ENCODE measurements around the gene CALHM6. TPM values are rescaled to one million over a fixed set of nuclear protein-coding genes. Genes with fewer than 3 reads are reported as not detected.

Gene CALHM6
- total and polyA plus RNA-seq, 2 of the 13 experiments (the other 11 are each of a cell fraction or from before 2014, with no cell fraction given): not detected

GRCh38 chr6:116422238-116422637 is 38.9 kb upstream of the CALHM6 start (continued):
- no peak for TF ChIP-seq PRDM10 (CRISPR knock-in tag; IDR thresholded peaks at IDR 0.05; ENCODE audit: low read depth)
- TF ChIP-seq HNRNPL (IDR thresholded peaks at IDR 0.05; ENCODE audit: low read depth, low read length): no peak
- TF ChIP-seq NFYC (CRISPR knock-in tag; IDR thresholded peaks at IDR 0.05): no peak
- no peak for TF ChIP-seq ARNTL (CRISPR knock-in tag; IDR thresholded peaks at IDR 0.05)

- no TSS peak for BruUV-seq (replicated peaks)
- in situ Hi-C loops (cut with HindIII; ENCODE audit: extremely low pct_ligation_motif_present, low pct_unique_long_range_greater_than_20kb) (no loop called here), intact Hi-C loops (cut with micrococcal nuclease; ENCODE audit: unreplicated experiment) (no loop called here)
- 72% methylated on average over 1 of the region's 1 CpG for WGBS (ENCODE audit: low lambda C conversion rate)
- ATAC-seq: no peak
- no peaks in the 10 kb centered on the region for H3K36me3 ChIP-seq (replicated peaks in 1 of 2; ENCODE audit: control insufficient read depth in 1 of 2, insufficient read depth in 2 of 2, low read length in 2 of 2)
- no peak overlapping the region for H3K27ac ChIP-seq (ENCODE audit: extremely low read length, insufficient read depth, low read length)
- POLR2A ChIA-PET: no interaction called here
- H2AFZ ChIP-seq (ENCODE audit: low read length): no peak overlapping the region
- H3K27me3 ChIP-seq (ENCODE audit: control insufficient read depth in 1 of 2, insufficient read depth in 2 of 2, low read length in 2 of 2): no peaks in the 10 kb centered on the region
- H3K4me1 ChIP-seq (ENCODE audit: insufficient read depth, low read length): no peaks in the 10 kb centered on the region
- H3K9me3 ChIP-seq (ENCODE audit: low read length): no peaks in the 10 kb centered on the region
- no peak overlapping the region for H3K4me3 ChIP-seq (replicated peaks in 1 of 3; ENCODE audit: insufficient read depth in 1 of 3, low read depth in 2 of 3, low read length in 3 of 3)
- no peaks in the 10 kb centered on the region for H4K20me1 ChIP-seq (ENCODE audit: insufficient read depth, low read length)
- no peak overlapping the region for H3K9ac ChIP-seq (ENCODE audit: insufficient read depth, low read depth, low read length)
- FAIRE-seq: no peak
- no peaks in the 10 kb centered on the region for H3K79me2 ChIP-seq (ENCODE audit: insufficient read depth, low read length)
- no peak for DNase-seq (ENCODE audit: low spot score)
- CTCF ChIA-PET (ENCODE audit: low intra/inter-chr PET ratio, low total read pairs): no interaction called here
- no peak overlapping the region for H3K4me2 ChIP-seq (ENCODE audit: low read depth, low read length)
- TF ChIP-seq ZNF552 (CRISPR knock-in tag; IDR thresholded peaks at IDR 0.05; ENCODE audit: borderline replicate concordance) (no peak), ZBTB4 (CRISPR knock-in tag; IDR thresholded peaks at IDR 0.05; ENCODE audit: borderline replicate concordance) (no peak), MEIS1 (CRISPR knock-in tag; IDR thresholded peaks at IDR 0.05; ENCODE audit: borderline replicate concordance) (no peak), ZFP36L1 (CRISPR knock-in tag; IDR thresholded peaks at IDR 0.05) (no peak), ZNF446 (CRISPR knock-in tag; IDR thresholded peaks at IDR 0.05) (no peak), ZBTB1 (CRISPR knock-in tag; IDR thresholded peaks at IDR 0.05; ENCODE audit: borderline replicate concordance) (no peak), ZNF615 (CRISPR knock-in tag; IDR thresholded peaks at IDR 0.05; ENCODE audit: borderline replicate concordance) (no peak)
Observed at GRCh38 chr6:116424001-116424400, 37.2 kb upstream of the CALHM6 start.

Data from HepG2 (cell line).